ENCODE measurements around the gene PAM. TPM values are rescaled to one million over a fixed set of nuclear protein-coding genes. Genes with fewer than 3 reads are reported as not detected.

The PAM gene
- total RNA-seq, 2 experiments from 2014 or later, result 63.4 to 65.8 TPM

GRCh38 chr5:102946414-102946813 lies 191.3 kb downstream of the PAM start:
- H3K9me3 Mint-ChIP-seq, result no peaks in the 10 kb centered on the region
- ChIA-PET POLR2A (no interaction called here), CTCF (no interaction called here)
- H3K4me3 Mint-ChIP-seq, result no peak overlapping the region
- peaks cover 18% of the 10 kb centered on the region for H3K36me3 Mint-ChIP-seq (ENCODE audit: low read depth)
- H3K27me3 Mint-ChIP-seq, result no peaks in the 10 kb centered on the region
- ATAC-seq (no peak), DNase-seq (no peak)
- TF ChIP-seq CTCF (IDR thresholded peaks at IDR 0.05), result no peak
- H3K27ac Mint-ChIP-seq, result no peak overlapping the region
- no peaks in the 10 kb centered on the region for H3K4me1 Mint-ChIP-seq (ENCODE audit: low read depth)
- intact Hi-C loops (cut with micrococcal nuclease), result no loop called here

- Mint-ChIP-seq H3K9me3 (no peaks in the 10 kb centered on the region), H3K27ac (no peak overlapping the region), H3K4me1 (ENCODE audit: low read depth) (no peaks in the 10 kb centered on the region), H3K36me3 (ENCODE audit: low read depth) (peaks cover 24% of the 10 kb centered on the region), H3K4me3 (no peak overlapping the region), H3K27me3 (no peaks in the 10 kb centered on the region)
- ChIA-PET CTCF (no interaction called here), POLR2A (no interaction called here)
- DNase-seq, result no peak
- ATAC-seq, result no peak
- TF ChIP-seq CTCF (IDR thresholded peaks at IDR 0.05), result no peak
- intact Hi-C loops (cut with micrococcal nuclease), result no loop called here
Measured at GRCh38 chr5:102946971-102947370, 191.9 kb downstream of the PAM start.

GRCh38 chr5:102955488-102955887 lies 200.4 kb downstream of the PAM start:
- no peaks in the 10 kb centered on the region for H3K4me1 Mint-ChIP-seq (ENCODE audit: low read depth)
- H3K36me3 Mint-ChIP-seq (ENCODE audit: low read depth), result peaks cover 29% of the 10 kb centered on the region
- no peak overlapping the region for H3K4me3 Mint-ChIP-seq
- no peaks in the 10 kb centered on the region for H3K27me3 Mint-ChIP-seq
- POLR2A ChIA-PET, result no interaction called here
- no peak overlapping the region for H3K27ac Mint-ChIP-seq
- no peak for TF ChIP-seq CTCF (IDR thresholded peaks at IDR 0.05)
- no peak for ATAC-seq
- no peaks in the 10 kb centered on the region for H3K9me3 Mint-ChIP-seq
- CTCF ChIA-PET, result no interaction called here
- intact Hi-C loops (cut with micrococcal nuclease), result no loop called here
- DNase-seq, result no peak

DNA sequence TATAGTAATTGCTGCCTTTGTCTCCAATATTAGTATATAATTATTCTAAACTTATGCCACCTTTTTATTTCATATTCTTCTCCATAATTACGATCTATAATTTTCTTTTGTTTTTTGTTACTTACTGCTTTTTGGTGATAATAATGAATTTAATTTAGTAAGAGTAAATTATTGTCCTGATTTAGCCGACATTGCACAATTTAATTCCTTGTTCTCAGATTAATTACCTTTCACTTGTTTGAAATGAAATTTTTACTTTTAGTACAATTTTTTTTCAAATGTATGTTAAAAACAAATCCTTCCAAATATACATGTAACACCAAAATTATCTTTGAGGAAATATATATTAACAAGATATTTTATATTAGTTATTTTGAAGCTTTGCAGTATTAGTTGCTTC lies 201.5 kb downstream of the PAM start:
- Mint-ChIP-seq H3K9me3 (no peaks in the 10 kb centered on the region), H3K27me3 (no peaks in the 10 kb centered on the region), H3K27ac (no peak overlapping the region), H3K4me3 (no peak overlapping the region), H3K4me1 (ENCODE audit: low read depth) (no peaks in the 10 kb centered on the region), H3K36me3 (ENCODE audit: low read depth) (peaks cover 22% of the 10 kb centered on the region)
- intact Hi-C loops (cut with micrococcal nuclease), result no loop called here
- no peak for TF ChIP-seq CTCF (IDR thresholded peaks at IDR 0.05)
- DNase-seq, result no peak
- ChIA-PET POLR2A (no interaction called here), CTCF (interaction anchor here (0.9 to 2.1 kb wide), 2 partner anchors 183 to 275 kb away, joined by 3 to 5 read pairs; no protein-coding TSS in a partner anchor)
- ATAC-seq, result no peak

DNA sequence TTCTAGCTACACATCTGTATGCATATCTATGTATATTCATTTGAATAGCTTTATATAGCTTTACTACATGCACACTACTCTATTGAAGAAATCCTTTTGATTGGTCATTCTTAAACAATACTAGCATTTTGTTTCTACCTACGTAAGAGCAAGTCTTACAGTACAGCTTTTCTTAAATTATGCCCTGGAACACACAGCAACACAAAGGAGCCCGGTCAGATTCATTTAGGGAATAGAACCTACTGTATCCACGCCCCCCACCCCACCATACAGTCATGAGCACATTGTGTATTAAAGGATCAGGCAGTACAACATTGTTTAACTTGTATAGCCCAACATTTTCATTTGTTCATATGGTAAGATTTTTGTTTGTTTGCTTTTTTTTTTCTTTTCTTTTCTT lies 202.0 kb downstream of the PAM start:
- Mint-ChIP-seq H3K36me3 (ENCODE audit: low read depth) (peaks cover 18% of the 10 kb centered on the region), H3K4me1 (ENCODE audit: low read depth) (no peaks in the 10 kb centered on the region), H3K4me3 (no peak overlapping the region), H3K27ac (no peak overlapping the region), H3K27me3 (no peaks in the 10 kb centered on the region), H3K9me3 (no peaks in the 10 kb centered on the region)
- ChIA-PET POLR2A (no interaction called here), CTCF (interaction anchor here (0.9 to 2.1 kb wide), 2 partner anchors 182 to 276 kb away, joined by 3 to 5 read pairs; no protein-coding TSS in a partner anchor)
- DNase-seq (no peak), ATAC-seq (no peak)
- intact Hi-C loops (cut with micrococcal nuclease), result no loop called here
- TF ChIP-seq CTCF (IDR thresholded peaks at IDR 0.05), result no peak
